Measurements from ENCODE around the gene SCN1B. TPM values are rescaled to one million over a fixed set of nuclear protein-coding genes. Genes with fewer than 3 reads are reported as not detected.

SCN1B gene
- polyA plus RNA-seq, 4 donors, result 0.72 to 1.4 (median 1.2) TPM

DNA sequence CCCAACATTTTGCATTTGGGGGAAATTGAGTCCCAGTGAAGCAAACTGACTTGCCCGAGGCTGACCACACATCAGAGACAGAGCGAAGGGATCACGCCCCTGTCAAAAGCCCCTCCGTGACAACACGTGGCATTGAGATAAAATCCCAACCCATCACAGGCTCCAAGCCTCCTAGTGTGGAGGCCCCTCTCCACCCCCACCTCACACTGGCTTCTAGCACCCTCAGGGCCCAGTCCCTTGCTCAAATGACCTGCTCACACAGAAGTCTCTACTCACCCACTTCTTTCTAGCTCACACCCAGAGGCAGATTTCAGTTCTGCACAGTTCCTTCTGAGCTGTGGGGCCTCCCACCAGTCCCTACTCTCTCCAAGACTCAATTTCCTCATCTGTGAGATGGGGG is 21.5 kb downstream of the SCN1B start:
- DNase-seq (ENCODE audit: low read depth in 4 of 4, low spot score in 3 of 4), result no peak

DNA sequence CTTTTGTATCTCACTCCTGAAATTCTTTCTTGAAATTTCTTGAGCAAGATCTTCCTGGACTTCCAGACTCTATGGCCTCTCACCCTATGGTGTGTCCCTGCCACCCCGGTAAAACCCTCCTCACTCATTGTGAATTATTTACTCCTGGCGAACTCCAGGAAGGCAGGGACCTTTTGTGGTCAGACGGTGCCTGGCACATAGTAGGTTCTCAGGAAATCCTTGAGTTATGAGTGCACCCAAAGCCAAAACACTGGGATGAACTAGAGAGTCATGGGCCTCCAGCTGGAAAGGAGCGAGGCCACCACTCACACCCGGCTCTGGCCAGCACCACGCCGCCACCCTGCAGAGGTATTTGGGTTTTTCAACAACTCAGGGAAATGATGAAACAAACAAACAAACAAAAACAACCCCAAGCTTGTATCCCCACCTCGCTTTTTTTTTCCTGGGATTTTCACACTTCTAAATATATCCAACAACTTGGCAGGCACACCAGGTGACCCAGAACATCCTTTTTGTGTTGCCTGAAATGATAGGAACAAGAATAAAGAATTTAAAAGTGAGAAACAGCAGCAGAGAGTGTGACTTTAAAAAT is 22.4 kb downstream of the SCN1B start:
- DNase-seq (ENCODE audit: low read depth in 4 of 4, low spot score in 3 of 4), result no peak

DNA sequence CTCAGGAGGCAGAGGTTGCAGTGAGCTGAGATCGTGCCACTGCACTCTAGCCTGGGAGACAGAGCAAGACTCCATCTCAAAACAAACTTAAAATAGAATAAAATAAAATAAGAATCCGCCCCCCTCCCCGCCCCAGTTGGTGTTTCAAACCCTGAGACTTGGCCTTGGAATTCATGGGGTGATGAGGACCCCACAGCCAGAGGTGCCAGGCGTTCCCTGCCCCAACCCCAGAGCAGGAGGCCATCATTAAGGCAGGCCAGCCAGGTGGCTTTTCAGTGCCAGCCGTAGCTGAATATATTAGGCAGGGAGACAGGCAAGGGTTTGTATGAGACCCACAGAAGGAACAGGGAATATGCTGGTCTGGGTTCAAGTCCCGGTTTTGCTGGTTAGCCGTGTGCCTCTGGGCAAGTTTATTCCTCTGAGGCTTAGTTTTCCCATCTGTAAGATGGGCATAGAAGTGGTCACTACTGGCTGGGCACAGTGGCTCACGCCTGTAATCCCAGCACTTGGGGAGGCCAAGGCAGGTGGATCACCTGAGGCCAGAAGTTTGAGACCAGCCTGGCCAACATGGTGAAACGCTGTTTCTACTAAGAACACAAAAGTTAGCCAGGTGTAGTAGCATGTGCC is 23.5 kb downstream of the SCN1B start:
- no peak for DNase-seq (ENCODE audit: low read depth in 4 of 4, low spot score in 3 of 4)

- no peak for DNase-seq (ENCODE audit: low read depth in 4 of 4, low spot score in 3 of 4)
These were observed 24.4 kb downstream of the SCN1B start for GRCh38 chr19:35054626-35055025.

GRCh38 chr19:35055715-35056179 is 25.5 kb downstream of the SCN1B start:
- no peak for DNase-seq (ENCODE audit: low read depth in 4 of 4, low spot score in 3 of 4)

GRCh38 chr19:35056513-35057063 is 26.3 kb downstream of the SCN1B start:
- DNase-seq (ENCODE audit: low read depth in 4 of 4, low spot score in 3 of 4), result no peak

GRCh38 chr19:35058370-35058769 is 28.1 kb downstream of the SCN1B start:
- no peak for DNase-seq (ENCODE audit: low read depth in 4 of 4, low spot score in 3 of 4)

DNA sequence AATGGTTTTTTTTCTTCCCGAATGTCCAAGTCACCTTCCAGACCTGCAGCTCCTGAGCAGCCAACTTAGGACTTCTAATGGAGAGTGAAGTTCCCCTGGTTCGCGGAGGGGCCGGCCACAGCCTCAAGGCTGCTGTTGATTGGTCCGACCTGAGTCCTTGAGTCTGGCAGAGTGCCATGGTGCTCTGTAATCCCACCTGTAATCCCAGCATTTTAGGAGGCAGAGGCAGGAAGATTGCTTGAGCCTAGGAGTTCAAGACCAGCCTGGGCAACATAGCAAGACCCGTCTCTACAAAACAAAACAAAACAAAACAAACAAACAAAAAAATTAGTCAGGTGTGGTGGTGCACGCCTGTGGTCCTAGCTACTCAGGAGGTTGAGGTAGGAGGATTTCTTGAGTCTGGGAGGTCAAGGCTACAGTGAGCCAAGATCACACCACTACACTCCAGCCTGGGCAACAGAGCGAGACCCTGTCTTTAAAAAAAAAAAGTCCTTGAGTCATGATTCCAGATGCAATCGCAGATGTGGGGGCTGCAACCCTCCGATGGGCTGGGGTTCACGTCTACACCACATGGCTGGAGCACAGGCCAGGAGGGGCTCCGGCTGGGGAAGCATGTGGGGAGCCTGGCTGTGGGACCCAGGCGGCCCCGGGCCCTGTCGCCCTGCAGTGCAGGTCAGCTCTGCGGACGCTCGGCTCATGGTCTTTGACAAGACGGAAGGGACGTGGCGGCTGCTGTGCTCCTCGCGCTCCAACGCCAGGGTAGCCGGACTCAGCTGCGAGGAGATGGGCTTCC is 28.9 kb downstream of the SCN1B start:
- DNase-seq (ENCODE audit: low read depth in 4 of 4, low spot score in 3 of 4), result no peak

GRCh38 chr19:35059799-35060091 is 29.5 kb downstream of the SCN1B start:
- DNase-seq (ENCODE audit: low read depth in 4 of 4, low spot score in 3 of 4), result no peak

GRCh38 chr19:35060160-35060855 is 30.0 kb downstream of the SCN1B start:
- DNase-seq (ENCODE audit: low read depth in 4 of 4, low spot score in 3 of 4), result no peak

GRCh38 chr19:35061583-35062373 is 31.5 kb downstream of the SCN1B start:
- no peak for DNase-seq (ENCODE audit: low read depth in 4 of 4, low spot score in 3 of 4)

DNA sequence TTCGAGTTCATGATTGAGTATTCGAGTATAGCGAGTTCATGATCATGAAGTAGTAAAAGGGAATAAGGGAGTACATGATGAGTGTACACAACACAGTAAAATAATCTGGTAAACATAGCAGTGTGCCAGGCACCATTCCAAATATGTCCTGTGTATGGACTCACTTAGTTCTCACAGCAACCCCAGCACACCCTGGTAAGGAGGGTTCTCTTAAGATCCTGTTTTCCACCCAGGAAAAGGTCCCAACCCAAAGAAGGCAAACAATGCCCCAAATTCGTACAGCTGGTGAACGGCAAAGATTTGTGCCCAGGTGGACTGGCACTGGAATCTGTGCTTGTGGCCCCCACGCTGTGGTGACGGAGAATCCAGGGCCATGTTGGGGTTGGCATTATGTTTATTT is 32.7 kb downstream of the SCN1B start:
- DNase-seq (ENCODE audit: low read depth in 4 of 4, low spot score in 3 of 4), result no peak

- no peak for DNase-seq (ENCODE audit: low read depth in 4 of 4, low spot score in 3 of 4)
These were observed 33.9 kb downstream of the SCN1B start for GRCh38 chr19:35063940-35064818.

- DNase-seq (ENCODE audit: low read depth in 4 of 4, low spot score in 3 of 4), result no peak
These were observed 35.3 kb downstream of the SCN1B start for GRCh38 chr19:35065574-35065973.

DNA sequence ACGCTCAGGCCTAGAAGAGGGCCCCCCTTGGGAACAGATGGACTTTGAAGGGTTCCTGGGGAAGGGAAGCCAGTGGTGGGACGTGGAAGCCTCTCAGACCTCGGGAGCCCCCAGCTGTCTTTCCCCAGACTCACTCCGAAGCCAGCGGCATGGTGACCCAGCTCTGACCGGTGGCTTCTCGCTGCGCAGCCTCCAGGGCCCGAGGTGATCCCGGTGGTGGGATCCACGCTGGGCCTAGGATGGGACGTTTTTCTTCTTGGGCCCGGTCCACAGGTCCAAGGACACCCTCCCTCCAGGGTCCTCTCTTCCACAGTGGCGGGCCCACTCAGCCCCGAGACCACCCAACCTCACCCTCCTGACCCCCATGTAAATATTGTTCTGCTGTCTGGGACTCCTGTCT is 35.9 kb downstream of the SCN1B start:
- DNase-seq (ENCODE audit: low read depth in 4 of 4, low spot score in 3 of 4), result no peak

- peak; percentile 70 to 85 (median 74) for DNase-seq (ENCODE audit: low read depth in 4 of 4, low spot score in 3 of 4)
These were observed 36.7 kb downstream of the SCN1B start for GRCh38 chr19:35066691-35067563.

DNA sequence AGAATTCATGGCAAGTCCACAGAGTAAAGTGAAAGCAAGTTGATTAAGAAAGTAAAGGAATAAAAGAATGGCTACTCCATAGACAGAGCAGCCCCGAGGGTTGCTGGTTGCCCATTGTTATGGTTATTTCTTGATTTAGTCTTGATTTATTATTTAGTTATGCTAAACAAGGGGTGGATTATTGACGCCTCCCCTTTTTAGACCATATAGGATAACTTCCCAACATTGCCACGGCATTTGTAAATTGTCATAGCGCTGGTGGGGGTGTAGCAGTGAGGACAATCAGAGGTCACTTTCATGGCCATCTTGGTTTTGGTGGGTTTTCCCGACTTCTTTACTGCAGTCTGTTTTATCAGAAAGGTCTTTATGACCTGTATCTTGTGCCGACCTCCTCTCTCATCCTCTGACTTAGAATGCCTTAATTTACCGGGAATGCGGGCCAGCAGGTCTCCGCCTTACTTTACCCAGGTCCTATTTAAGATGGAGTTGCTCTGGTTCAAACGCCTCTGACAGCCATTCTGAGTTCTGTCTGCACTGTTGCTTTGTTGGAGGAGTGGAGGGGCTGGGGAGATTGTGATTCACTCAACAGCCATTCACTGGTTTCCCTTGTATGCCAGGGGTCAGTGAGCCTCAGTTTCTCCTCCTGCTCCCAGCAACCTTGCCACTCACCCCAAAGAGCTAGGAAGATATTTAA is 38.8 kb downstream of the SCN1B start:
- no peak for DNase-seq (ENCODE audit: low read depth in 4 of 4, low spot score in 3 of 4)

DNA sequence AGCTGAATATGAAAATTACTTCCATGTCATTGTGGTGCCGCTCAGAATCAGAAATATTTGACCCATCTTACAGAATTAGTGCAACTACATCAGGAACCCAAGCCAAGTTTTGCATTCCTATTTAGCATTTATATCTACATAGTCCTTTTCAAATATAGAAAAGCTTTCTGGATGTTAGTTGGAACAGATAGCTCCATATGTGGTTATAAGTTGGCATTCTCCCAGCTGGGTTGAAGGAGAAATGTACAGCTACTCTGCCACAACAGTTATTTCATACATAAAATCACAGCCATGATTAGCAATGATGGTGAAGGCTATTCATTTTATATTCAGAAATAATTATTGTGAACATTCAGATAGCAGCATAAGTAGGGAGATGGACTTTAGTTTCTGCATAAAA is 39.4 kb downstream of the SCN1B start:
- DNase-seq (ENCODE audit: low read depth in 4 of 4, low spot score in 3 of 4), result no peak

Data from right renal pelvis (tissue), 4 donors.